WTC11 (cell line): Measurements from ENCODE around the gene ZNF280D. TPM values are rescaled to one million over a fixed set of nuclear protein-coding genes. Genes with fewer than 3 reads are reported as not detected.

ENCODE experiments used
- ATAC-seq: fragments of 200-7000 bp; cut with Tn5 transposase; 2 replicates; pipeline ENCODE4 v1.10.0; 2021; ENCODE audit warnings: mild to moderate bottlenecking, moderate library complexity
- CTCF ChIA-PET: fragments of 300-600 bp; sonication (Branson Sonifier 250); formaldehyde crosslinking; loops from one replicate; lab custom pipeline; 2021; ENCODE audit warnings: antibody characterized with exemption; lab: Charles Lee
- POLR2A ChIA-PET: fragments of 350-600 bp; sonication (Branson Sonifier 250); formaldehyde crosslinking; loops from one replicate; lab custom pipeline; 2021; ENCODE audit warnings: antibody characterized with exemption; lab: Charles Lee
- DNase-seq: peaks from one replicate; pipeline ENCODE4 v3.0.0; 2021; ENCODE audit warnings: low spot score
- H3K27ac Mint-ChIP-seq: 2 replicates; pipeline ENCODE4 v1.8.0; 2021; ENCODE audit warnings: mixed read lengths
- H3K27me3 Mint-ChIP-seq: 2 replicates; pipeline ENCODE4 v1.8.0; 2021; ENCODE audit warnings: low read depth, mild to moderate bottlenecking, moderate library complexity, mixed read lengths
- H3K36me3 Mint-ChIP-seq: 2 replicates; pipeline ENCODE4 v1.8.0; 2021; ENCODE audit warnings: mixed read lengths
- H3K4me1 Mint-ChIP-seq: 2 replicates; pipeline ENCODE4 v1.8.0; 2022; ENCODE audit warnings: mixed read lengths
- H3K4me3 Mint-ChIP-seq: 2 replicates; pipeline ENCODE4 v1.8.0; 2021; ENCODE audit warnings: mild to moderate bottlenecking, moderate library complexity, mixed read lengths
- H3K9me3 Mint-ChIP-seq: 2 replicates; pipeline ENCODE4 v1.8.0; 2021; ENCODE audit warnings: mixed read lengths
- AFF4 ChIP-seq: sonication (generic); formaldehyde crosslinking; IDR thresholded peaks from 2 replicates; pipeline ENCODE4 v1.8.1; 2023; ENCODE audit warnings: mild to moderate bottlenecking, missing genetic modification reagents, borderline replicate concordance
- CDX4 ChIP-seq: fragments of 250-450 bp; sonication (Bioruptor Pico); IDR thresholded peaks from 2 replicates; pipeline ENCODE4 v1.9.0; 2021; ENCODE audit warnings: moderate library complexity, mild to moderate bottlenecking, inconsistent platforms, borderline replicate concordance
- E2F4 ChIP-seq: sonication (generic); formaldehyde crosslinking; IDR thresholded peaks from 2 replicates; pipeline ENCODE4 v1.8.1; 2022; ENCODE audit warnings: low read depth, mild to moderate bottlenecking, moderate library complexity, missing genetic modification reagents, borderline replicate concordance
- FOXJ3 ChIP-seq: sonication (generic); formaldehyde crosslinking; IDR thresholded peaks from 2 replicates; pipeline ENCODE4 v1.9.0; 2021; ENCODE audit warnings: missing genetic modification reagents, mild to moderate bottlenecking, borderline replicate concordance
- FOXK1 ChIP-seq: sonication (generic); formaldehyde crosslinking; IDR thresholded peaks from 2 replicates; pipeline ENCODE4 v1.8.0; 2022; ENCODE audit warnings: mild to moderate bottlenecking, moderate library complexity, missing genetic modification reagents
- FOXP1 ChIP-seq: sonication (generic); formaldehyde crosslinking; IDR thresholded peaks from 2 replicates; pipeline ENCODE4 v1.8.0; 2022; ENCODE audit warnings: missing genetic modification reagents, mild to moderate bottlenecking, moderate library complexity, borderline replicate concordance
- KAT7 ChIP-seq: sonication (generic); formaldehyde crosslinking; IDR thresholded peaks from 2 replicates; pipeline ENCODE4 v1.8.1; 2023; ENCODE audit warnings: missing genetic modification reagents, mild to moderate bottlenecking, borderline replicate concordance
- MXD4 ChIP-seq: fragments of 250-450 bp; sonication (Bioruptor Pico); IDR thresholded peaks from 2 replicates; pipeline ENCODE4 v1.8.0; 2021; ENCODE audit warnings: mild to moderate bottlenecking, moderate library complexity, borderline replicate concordance
- MYBL2 ChIP-seq: sonication (generic); formaldehyde crosslinking; IDR thresholded peaks from 2 replicates; pipeline ENCODE4 v1.8.1; 2023; ENCODE audit warnings: mild to moderate bottlenecking, moderate library complexity, missing genetic modification reagents
- NFE2L1 ChIP-seq: sonication (generic); formaldehyde crosslinking; IDR thresholded peaks from 2 replicates; pipeline ENCODE4 v1.8.1; 2023; ENCODE audit warnings: missing genetic modification reagents
- NR2C2 ChIP-seq: sonication (generic); formaldehyde crosslinking; IDR thresholded peaks from 2 replicates; pipeline ENCODE4 v1.8.0; 2022; ENCODE audit warnings: mild to moderate bottlenecking, missing genetic modification reagents
- PRDM15 ChIP-seq: sonication (generic); formaldehyde crosslinking; IDR thresholded peaks from 2 replicates; pipeline ENCODE4 v1.8.0; 2022; ENCODE audit warnings: missing genetic modification reagents
- RORB ChIP-seq: fragments of 250-450 bp; sonication (Bioruptor Pico); IDR thresholded peaks from 2 replicates; pipeline ENCODE4 v1.9.0; 2021; ENCODE audit warnings: mild to moderate bottlenecking
- SMAD3 ChIP-seq: sonication (generic); formaldehyde crosslinking; IDR thresholded peaks from 2 replicates; pipeline ENCODE4 v1.8.0; 2022; ENCODE audit warnings: missing genetic modification reagents, mild to moderate bottlenecking, borderline replicate concordance
- TP53 ChIP-seq: sonication (generic); formaldehyde crosslinking; IDR thresholded peaks from 2 replicates; pipeline ENCODE4 v1.8.1; 2023; ENCODE audit warnings: mild to moderate bottlenecking, missing genetic modification reagents
- ZBTB21 ChIP-seq: sonication (generic); formaldehyde crosslinking; IDR thresholded peaks from 2 replicates; pipeline ENCODE4 v1.8.1; 2023; ENCODE audit warnings: mild to moderate bottlenecking, missing genetic modification reagents, borderline replicate concordance
- ZMAT4 ChIP-seq: fragments of 250-450 bp; sonication (Bioruptor Pico); IDR thresholded peaks from 2 replicates; pipeline ENCODE4 v1.9.0; 2021; ENCODE audit warnings: mild to moderate bottlenecking
- ZNF416 ChIP-seq: fragments of 250-450 bp; sonication (Bioruptor Pico); IDR thresholded peaks from 2 replicates; pipeline ENCODE4 v1.9.0; 2021; ENCODE audit warnings: mild to moderate bottlenecking, inconsistent platforms
- ZNF423 ChIP-seq: fragments of 250-450 bp; sonication (Bioruptor Pico); IDR thresholded peaks from 2 replicates; pipeline ENCODE4 v2.1.2; 2022; ENCODE audit warnings: mild to moderate bottlenecking, moderate library complexity
- total RNA-seq: library from RNA; stranded (reverse); gene quantifications from 3 replicates; pipeline ENCODE4 v1.2.3, GENCODE V29; 2021

The ZNF280D gene
- total RNA-seq, 1 experiment from 2014 or later, result 25.7 TPM

- TF ChIP-seq NR2C2 (no peak), MYBL2 (no peak), FOXJ3 (CRISPR knock-in tag) (no peak), PRDM15 (CRISPR knock-in tag) (no peak)
These were observed 2.3 kb upstream of the ZNF280D start (continued) for GRCh38 chr15:56735589-56735988.

DNA sequence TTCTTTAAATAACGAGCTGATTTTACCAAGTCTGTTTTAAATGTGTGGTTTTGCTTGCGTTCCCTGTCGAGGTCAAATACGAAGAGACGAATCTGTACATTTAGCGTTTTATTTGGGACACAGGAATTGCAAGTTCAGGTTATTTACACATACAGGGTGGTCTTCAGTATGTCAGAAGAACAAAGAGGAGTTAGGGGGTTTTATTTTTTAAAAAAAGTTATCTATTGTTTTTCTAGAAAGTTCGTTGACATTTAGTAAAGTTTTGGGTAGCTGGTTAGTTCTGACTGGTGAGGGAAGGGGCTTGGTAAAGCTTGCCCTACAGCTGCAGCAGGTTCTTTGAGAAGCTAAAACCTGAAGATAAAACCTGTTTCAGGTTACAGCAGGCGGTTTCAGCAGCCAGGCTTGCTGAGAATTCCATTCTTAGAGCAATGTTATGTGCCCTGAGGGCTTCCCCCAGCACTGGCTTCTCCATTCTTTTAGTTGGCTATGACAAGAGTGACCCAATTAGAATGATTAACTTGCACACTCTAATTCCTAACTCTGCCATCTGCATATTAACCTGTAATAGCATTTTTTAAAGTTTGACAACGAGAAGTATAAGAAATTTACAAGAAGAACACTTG is 815 bp upstream of the ZNF280D start:
- ChIA-PET POLR2A (interaction anchor here (0.9 to 1.3 kb wide), 3 partner anchors 8 to 184 kb away, joined by 3 read pairs; partner anchors contain the start of gene TCF12), CTCF (interaction anchor here (0.9 kb wide), 1 partner anchor 15 kb away, joined by 3 read pairs; no protein-coding TSS in a partner anchor)
- Mint-ChIP-seq H3K9me3 (peaks cover 22% of the 10 kb centered on the region), H3K4me3 (peak overlapping the region; percentile 18), H3K36me3 (peaks cover 23% of the 10 kb centered on the region), H3K27me3 (peaks cover 22% of the 10 kb centered on the region), H3K27ac (no peak overlapping the region)
- ATAC-seq, result no peak
- DNase-seq, result no peak
- no peak for TF ChIP-seq AFF4 (CRISPR knock-in tag)
- TF ChIP-seq FOXP1 (CRISPR knock-in tag), result no peak
- no peak for TF ChIP-seq FOXK1
- no peak for TF ChIP-seq FOXJ3 (CRISPR knock-in tag)
- no peak for TF ChIP-seq ZBTB21
- TF ChIP-seq NFE2L1 (CRISPR knock-in tag), result no peak
- TF ChIP-seq, all 79 proteins: peak for 0
- H3K4me1 Mint-ChIP-seq, result peaks cover 30% of the 10 kb centered on the region

DNA sequence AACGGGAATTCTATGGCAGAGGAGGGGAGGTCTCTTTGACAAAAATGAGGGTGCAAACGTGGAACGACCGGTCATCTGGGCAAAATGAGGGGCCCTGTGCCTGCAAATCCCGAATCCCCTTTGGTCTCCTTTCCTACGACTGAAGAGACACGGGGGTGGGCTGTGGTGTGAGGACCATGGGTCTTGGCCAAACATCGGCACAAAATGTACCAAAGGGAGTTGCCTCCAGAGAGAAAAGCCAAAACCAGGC is 498 bp downstream of the ZNF280D start:
- peaks cover 22% of the 10 kb centered on the region for H3K9me3 Mint-ChIP-seq
- H3K4me1 Mint-ChIP-seq, result peaks cover 30% of the 10 kb centered on the region
- H3K27ac Mint-ChIP-seq, result peak overlapping the region; percentile 97
- peak overlapping the region; percentile 88 for H3K4me3 Mint-ChIP-seq
- H3K36me3 Mint-ChIP-seq, result peaks cover 23% of the 10 kb centered on the region
- DNase-seq (no peak), ATAC-seq (no peak)
- peaks cover 22% of the 10 kb centered on the region for H3K27me3 Mint-ChIP-seq
- CTCF ChIA-PET, result no interaction called here
- POLR2A ChIA-PET, result interaction anchor here (0.6 kb wide), 1 partner anchor 12 kb away, joined by 3 read pairs; no protein-coding TSS in a partner anchor
- TF ChIP-seq CDX4 (CRISPR knock-in tag) (no peak), ZMAT4 (CRISPR knock-in tag) (no peak), RORB (no peak), TP53 (no peak), ZBTB21 (no peak), ZNF416 (CRISPR knock-in tag) (no peak), ZNF423 (no peak), SMAD3 (CRISPR knock-in tag) (no peak), KAT7 (CRISPR knock-in tag) (no peak), E2F4 (CRISPR knock-in tag) (no peak), FOXJ3 (CRISPR knock-in tag) (no peak), MXD4 (CRISPR knock-in tag) (no peak)
